HG03439 (cell line): ENCODE data around the gene LSAMP.
A peak's percentile ranks its signal among the peaks of the same experiment; 100 is the strongest.

Source experiments
- ATAC-seq: cut with Tn5 transposase; IDR thresholded peaks from one replicate; pipeline ENCODE4 v1.9.1; 2021; ENCODE audit warnings: mild to moderate bottlenecking, moderate library complexity; ENCODE audit not compliant: unreplicated experiment

LSAMP gene

DNA sequence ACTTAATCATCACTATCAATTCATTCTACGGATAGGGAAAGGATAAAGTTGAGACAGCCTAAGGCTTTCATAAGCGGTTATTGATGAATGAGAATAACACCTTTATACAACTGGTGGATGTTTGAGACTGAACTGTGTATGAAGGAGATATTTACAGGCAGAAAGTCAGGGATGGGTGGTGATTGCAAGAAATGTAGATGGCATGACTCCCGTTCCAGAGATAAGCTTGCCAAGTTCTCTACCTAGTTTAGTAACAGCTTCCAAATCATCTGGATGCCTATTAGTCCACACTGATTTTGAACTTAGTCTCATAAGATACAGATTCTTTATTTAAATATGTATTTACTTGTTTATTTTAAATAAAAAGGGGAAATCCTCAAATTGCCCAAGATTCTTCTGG, 463.2 kb downstream of the LSAMP start:
- ATAC-seq = no peak

DNA sequence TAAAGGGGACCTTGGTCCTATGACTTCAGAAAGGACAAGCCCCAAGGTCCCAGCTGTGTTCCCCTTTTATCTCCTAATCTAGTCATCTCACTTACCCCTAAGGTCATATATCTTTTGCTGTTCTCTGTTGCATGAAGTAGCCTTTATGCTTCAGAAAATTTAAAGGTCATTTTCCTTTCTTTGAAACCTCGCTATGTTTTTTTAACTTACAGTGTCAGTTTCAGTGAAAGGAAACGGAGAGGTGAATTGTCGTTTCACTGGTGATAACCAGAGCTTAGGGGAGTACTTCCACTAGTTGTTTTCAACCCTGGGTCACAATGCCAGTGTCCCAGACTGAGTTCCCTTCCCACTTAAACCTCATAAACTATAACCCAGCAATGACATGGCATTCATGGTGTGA, 464.6 kb downstream of the LSAMP start:
- no peak for ATAC-seq

DNA sequence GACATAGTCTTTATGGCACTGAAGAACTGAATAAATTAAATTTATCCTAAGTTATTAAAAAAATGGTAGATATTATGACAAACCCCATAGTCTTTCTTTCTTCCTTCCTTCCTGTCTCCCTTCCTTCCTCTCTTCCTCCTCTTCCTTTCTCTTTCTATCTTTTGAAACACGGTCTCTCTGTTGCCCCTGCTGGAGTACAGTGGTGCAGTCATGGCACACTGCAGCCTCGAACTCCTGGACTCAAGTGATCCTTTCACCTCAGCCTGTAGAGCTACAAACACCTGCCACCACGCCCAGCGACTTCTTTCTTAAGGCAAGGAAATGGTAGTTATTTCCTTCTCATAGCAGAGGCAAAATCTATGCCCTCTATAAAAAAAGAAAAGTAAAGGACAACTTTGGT, 467.4 kb downstream of the LSAMP start:
- no peak for ATAC-seq

DNA sequence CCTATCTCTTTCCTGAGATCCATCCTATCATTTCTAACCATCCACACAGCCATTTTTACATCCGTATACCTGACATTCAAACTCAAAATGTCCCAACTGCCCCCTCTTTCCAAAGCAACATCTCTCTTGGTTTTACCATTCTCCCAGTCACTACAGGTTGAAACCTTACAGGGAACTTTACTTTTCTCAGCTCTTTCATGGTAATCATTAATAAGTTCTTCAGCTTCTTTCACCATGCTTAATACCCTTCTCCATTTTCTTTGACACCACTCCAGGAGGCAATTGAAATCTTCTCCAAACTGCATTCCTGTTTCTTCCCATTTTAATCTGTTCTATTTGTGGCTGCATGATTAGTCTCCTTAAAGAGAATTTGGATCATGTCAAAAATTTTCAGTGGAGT, 469.5 kb downstream of the LSAMP start:
- peak; percentile 29 for ATAC-seq

DNA sequence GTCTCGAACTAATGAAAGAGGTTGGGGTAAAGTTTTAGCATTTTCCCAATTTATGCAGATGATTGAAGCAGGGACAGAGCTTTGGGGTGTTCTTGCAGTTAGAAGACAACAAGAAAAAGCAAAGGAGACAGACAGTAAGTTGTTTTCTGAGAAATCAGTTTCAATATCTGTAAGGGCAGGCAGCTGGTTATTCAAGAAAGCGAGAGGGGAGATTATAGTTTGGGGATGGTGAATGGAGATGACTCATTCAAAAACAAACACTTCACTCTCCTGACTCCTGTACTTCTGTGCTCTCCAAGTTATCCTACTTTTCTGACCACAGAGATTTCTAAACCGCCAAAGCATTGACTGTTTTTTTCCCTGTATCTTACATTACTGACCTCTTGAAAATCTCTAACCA, 469.9 kb downstream of the LSAMP start:
- peak; percentile 73 for ATAC-seq

DNA sequence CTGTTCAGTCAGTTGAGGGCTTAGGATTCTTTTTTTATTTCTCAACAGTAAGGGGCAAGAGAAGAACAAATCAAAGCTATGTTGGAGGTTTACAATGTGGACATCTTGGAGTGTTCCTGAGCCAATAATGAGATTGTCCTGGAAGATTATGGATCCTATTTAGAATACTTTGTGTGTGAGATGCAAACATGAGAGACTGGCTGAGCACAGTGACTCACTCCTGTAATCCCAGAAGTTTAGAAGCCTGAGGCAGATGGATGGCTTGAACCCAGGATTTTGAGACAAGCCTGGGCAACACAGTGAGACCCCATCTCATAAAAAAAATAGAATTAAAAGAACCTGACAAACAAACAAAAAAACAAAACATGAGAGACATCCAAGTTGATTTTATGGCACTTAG, 470.3 kb downstream of the LSAMP start:
- no peak for ATAC-seq

DNA sequence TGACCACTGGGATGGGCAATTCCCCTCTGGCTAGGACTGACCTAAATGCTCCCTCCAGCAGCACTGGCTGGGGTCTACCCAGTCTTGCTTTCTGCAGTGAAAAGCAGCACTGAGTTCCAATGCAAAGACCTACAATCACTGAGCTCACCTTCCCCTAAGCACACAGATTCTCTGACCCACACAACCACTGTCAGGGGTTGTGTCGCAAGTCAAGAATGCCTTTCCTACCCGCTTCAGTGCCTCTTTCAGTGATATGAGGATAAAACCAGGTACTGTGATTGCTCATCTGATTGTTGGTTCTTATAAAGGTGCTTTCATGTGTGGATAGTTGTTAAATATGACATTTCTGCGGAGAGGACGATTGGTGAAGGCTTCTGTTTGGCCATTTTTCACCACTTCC, 476.4 kb downstream of the LSAMP start:
- no peak for ATAC-seq

DNA sequence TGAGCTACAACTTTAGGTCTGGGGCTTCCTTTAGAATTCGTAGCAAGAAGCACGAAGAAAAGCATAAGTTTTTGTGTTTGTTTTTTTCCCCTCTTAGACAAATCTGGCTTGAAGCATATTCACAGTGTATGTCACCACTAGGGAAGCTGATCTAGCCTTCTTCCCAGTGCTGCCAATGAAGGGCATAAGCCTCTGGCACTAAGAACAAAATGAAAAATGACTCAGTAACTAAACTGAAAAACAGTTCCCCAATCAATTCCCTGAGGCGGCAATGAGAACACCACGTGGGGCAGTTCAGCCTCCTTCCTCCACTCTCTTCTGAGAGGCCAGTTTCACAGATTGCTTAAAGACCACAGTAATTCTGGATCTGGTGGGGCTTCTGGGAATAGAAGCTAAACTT, 483.9 kb downstream of the LSAMP start:
- ATAC-seq = no peak

DNA sequence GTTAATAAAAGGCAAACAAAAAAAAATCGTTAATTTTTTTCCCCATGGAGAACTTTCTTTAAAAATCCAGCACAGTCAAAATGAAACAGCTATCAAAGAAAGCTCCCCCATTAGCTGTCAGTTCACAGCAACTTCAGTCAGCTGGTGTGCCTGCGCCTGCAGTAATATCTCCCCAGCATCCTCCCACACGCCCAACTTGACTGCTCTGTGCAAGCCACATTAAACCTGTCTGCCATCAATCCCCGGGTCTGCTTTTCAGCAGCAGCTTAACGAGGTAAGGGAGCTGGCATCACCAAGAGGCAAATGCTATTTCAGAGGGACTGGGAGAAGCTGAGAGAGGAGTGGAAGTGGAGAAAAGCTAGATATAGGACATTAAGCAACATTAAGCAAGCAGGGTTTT, 484.5 kb downstream of the LSAMP start:
- peak; percentile 69 for ATAC-seq

DNA sequence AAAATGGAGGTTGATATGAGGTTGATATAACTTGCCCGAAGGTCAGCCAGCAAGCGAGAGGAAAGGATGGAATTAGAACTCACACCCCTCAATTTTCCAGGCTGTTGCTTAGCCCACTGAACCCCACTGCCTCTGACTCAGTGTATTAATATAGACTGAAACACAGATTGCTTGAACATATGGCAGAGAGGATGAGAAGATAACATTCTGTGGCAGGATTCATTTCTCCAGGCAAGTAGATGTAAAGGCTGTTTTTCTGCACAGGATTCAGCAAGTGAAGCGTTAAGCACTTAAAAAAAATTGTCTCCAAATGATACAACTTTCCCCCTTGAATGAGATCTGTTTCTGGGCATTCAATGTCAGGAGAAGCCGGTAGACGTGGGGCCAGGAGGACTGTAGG, 486.8 kb downstream of the LSAMP start:
- no peak for ATAC-seq

DNA sequence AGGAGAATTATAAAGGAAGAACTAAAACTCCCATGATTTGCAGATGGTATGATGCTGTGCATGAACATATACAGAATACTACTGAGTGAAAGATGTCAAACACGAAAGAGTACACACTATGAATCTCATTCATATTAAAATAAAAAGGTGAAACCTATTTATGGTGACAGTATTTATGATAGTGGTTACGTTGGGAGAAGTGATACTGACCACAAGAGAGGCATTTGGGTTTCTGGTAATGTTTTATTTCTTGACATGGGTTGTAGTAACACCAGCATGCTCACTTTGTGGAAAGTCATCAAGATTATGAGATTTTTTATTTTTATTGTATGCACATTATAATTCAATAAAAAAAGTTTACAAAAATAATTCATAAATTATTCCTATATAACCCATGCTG, 498.0 kb downstream of the LSAMP start:
- no peak for ATAC-seq

DNA sequence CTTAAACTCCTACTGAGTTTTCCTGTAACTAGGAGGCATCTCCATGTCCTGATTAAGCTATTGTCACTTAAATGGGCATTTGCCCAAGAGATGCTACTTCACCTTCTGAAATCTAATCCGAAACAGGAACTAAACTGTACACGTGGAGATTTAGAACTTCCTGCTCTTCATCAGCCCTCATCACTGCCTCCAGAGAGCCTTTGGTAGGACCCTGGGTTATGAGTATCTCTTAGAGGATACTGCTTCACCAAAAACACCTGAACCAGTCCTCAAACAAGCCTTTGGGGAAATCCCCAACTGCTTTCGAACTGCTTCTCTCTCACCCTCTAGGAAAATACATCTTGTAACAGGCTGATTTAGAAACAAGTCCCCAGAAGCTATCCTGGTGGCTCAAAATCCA, 501.7 kb downstream of the LSAMP start:
- no peak for ATAC-seq

DNA sequence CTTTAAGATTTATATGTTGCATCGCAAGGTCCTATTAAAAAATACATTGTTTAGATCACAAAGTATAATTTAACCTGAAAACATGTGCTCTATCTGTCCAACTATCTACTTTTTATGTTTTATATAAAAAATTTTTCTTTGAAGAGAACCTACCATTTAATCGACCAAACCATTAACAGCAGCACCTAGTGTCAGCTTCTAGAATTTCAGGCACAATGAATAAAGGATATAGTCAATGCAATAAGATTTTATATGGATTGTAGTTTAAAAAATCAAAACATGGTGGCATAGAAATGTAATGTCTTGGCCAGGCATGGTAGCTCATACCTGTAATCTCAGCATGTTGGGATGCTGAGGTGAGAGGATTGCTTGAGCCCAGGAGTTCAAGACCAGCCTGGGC, 508.2 kb downstream of the LSAMP start:
- peak; percentile 49 for ATAC-seq

DNA sequence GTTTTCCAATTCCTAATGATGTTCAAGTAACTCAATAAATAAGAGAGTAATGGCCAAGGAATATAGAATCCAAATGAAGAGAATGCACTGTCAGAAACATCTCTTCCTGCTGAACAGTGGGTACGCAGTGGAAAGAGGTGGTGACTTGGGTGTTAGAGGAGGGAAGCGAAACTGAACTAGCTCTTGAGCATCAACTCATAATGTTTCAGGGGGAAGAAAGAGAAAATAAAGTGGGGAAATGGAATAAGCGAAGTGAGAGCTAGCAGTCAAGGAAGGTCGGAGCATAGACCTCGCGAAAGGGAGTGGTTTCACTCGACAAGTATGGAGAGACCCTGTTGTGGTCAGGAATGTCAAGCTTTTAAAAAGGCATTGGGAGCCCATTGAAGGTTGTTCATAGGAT, 512.5 kb downstream of the LSAMP start:
- no peak for ATAC-seq

DNA sequence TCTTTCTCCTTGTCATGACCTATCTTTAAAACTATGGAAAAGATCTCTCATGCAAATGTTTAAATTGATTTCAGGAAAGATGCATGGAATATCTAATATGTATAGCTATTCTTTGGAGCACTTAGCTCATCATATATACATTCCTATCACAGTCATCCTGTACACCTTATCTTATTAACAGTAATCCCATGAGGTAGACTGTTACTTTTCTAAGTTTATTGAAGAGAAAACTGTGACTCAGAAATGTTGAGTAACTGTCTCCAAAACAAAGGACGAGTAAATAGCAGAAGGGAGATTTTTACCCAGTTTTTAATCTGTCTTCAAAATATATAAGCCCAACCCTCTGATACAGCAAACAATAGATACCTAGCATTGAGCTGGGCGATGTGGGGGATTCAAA, 513.7 kb downstream of the LSAMP start:
- ATAC-seq = no peak

DNA sequence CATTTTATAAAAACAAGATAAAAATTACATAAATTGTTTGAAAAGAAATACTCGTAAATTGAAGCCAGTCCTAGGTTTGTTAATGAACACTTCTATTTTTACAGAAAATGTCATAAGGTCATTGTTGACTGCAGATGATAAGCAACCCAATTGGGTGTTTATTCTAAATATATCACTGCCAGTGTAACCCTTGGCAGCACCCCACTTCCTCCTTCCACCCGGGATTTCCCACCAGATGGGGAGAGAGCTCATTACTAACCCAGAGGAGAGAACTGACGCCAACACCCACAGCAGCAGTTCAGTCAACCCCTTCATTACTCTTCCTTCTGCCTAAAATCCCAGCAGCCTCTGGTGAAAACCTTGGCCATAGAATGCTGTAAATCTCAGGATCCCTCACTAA, 514.4 kb downstream of the LSAMP start:
- no peak for ATAC-seq

DNA sequence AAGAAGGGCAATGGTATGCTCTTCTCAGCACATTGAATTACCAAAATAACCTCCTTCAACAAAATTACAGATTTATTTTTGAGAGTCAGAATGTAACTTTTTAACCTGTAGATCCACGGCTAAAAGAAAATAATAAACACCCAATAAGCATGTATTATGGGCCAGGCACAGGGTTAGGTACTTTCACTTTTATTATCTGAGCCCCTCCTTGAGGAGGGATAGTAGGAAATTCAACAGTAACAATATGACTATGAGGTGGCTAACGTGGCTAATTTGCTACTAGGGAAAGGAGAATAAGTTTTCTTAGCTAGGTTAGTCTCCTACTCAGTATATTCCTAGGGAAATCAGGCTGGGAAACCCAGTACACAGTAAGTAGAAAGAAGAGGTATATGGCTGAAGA, 515.1 kb downstream of the LSAMP start:
- ATAC-seq = no peak

DNA sequence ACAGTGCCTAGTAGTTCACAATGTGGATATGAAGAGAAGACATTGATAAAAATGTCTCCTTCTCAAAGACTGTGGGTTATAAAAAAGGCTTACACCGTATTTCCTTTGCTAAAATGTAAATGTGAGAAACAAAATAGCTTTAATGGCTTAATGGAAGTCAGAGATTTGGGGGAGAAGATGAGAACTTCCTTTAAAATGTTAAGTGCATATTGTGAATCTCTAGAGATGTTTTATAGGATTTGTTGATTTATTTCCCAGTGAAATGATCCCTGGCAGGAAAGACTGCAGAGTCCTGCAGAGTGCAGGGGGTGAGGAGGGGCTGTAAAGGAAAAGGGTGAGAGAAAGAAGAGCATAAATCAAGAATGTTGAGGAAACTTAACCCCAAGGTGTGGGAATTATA, 516.9 kb downstream of the LSAMP start:
- no peak for ATAC-seq

DNA sequence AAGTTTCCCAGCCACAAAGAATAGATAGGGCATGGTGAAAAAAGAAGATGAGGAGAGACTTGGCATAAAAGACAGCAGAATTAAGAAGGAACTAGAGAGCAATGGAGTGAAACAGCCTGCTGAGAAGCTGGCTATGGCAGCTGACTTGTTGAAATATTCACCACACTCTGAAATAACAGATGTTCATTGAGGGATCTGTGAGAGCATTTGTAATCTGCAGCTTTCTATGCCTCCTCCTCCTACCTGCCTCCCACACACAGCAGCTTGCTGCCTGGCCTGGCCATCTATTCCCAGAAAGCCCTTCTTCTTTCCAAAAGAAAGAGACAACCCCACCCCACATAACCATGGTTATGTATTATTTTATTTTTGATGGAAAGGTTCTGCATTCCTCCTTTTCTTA, 518.1 kb downstream of the LSAMP start:
- ATAC-seq = no peak

DNA sequence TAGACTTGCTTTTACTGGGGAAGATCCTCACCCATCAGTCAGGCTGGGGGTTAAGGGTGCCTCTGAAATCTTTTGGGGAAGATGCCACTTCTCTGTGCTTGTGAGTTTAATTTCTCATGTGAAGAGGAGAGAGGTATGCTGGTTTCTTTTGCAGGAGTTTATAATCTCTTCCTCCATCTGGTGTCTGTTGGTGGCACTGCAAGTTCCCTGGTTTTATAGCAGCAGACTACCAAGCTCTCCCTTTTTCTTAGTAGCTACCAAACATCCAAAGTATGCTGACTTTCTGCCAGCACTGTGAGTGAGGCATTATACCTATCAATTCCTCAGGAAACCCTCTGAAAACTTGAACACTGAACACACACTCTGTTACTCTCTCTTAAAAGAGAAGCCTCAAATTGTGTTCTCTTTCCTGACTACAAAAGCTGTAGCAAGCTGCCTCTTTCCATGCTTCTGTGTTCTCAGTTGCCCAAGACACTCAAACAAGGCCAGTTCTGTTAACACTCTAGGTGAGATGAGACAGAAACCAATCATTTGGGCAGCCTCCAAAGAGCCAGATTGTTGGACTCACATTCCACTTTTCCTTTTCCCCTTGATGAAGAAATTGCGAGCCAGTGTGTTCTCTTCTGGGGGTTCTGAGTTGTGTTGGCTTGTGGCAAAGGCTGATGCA, 522.5 kb downstream of the LSAMP start:
- no peak for ATAC-seq

DNA sequence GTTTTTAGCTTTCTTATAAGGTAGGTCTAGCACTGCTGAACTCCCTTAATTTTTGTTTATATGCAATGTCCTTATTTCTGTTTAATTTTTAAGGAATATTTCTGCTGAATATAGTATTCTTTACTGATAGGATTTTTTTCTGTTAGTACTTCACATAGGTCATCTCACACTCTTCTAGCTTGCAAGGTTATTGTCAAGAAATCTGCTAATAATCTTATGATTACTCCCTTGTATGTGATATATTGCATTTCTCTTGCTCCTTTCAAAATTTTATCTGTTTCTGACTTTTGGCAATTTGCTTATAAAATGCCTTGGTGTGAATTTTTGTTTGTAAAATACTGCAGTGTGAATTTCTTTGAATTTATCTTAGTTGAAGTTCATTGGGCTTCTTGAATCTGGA, 523.6 kb downstream of the LSAMP start:
- no peak for ATAC-seq

DNA sequence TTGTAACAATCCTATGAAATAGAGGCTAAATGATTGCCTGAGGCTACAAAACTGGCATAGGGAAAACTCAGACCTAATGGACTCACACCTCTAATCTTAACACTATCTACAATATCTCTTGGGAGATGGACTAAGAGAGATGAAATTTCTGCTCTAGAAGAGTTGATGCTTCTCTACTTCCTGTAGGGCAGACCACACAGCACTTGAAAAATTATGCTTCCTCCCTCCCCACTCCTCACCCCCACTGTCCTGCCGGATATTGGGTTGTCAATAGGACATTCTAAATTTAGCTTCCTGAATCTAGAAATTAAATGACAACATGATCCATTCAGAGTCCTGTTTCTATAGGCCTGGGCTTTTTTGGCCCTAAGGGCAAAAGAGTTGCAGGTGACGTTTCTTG, 526.4 kb downstream of the LSAMP start:
- no peak for ATAC-seq

DNA sequence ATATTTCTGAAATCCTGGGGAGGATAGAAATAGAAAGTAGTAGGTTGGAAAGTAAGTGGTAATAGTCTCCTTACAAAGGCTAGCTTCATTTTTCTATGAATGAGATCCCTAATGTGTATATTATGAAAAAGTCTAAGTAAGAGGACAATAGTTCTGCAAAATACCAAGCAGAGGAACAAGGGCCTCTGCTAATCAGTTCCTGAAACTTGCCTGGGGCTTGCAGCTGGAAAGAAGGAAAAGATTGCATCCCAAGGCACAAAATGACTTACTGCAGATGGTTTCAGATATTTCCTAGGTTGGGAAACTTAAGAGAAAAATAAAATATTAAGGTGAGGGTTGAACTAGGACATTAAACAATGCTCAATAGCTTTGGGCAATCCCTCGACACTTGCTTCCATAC, 528.4 kb downstream of the LSAMP start:
- ATAC-seq = no peak

DNA sequence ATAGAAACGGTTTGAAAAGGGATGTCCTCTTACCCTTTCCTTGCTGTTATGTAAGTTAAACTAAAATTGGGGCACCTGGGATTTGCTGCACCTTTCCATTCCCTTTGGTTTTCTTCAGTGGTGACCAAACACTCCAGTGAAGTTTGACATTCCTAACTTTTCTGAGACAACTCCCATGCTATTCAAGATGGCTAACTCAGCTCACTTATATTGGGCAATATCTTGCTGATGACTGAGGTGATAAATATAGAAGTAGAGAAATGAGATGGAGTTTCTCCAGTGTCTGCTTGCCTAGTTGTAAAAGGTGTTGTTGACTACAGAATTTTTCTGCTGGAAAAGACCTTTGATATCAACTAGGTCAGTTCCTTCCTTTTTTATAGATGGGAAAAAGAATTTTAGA, 530.2 kb downstream of the LSAMP start:
- ATAC-seq = no peak
